Small intestine (tissue), 7 donors: Measurements from ENCODE around the gene MYH1. TPM values are rescaled to one million over a fixed set of nuclear protein-coding genes. Genes with fewer than 3 reads are reported as not detected.

Source experiments
- DNase-seq, 2 donors: peaks; one replicate each; pipeline versions ENCODE4 v3.0.0 to v3.0.0-alpha.2; 2013
- FAIRE-seq: peaks from 2 replicates; lab custom pipeline; 2012; peaks lifted over from hg19 to GRCh38; lab: Jason Lieb, UNC
- H3K27ac ChIP-seq, 3 donors: one replicate each; pipeline ENCODE4 v1.5.1; 2013; ENCODE audit warnings: low read length in 2 of 3, mild to moderate bottlenecking in 2 of 3, control low read depth in 1 of 3, inconsistent platforms in 1 of 3, low read depth in 1 of 3, moderate library complexity in 1 of 3
- H3K27me3 ChIP-seq, 3 donors: one replicate each; pipeline ENCODE4 v1.6.1; 2013; ENCODE audit warnings: low read length in 3 of 3, inconsistent platforms in 1 of 3; ENCODE audit not compliant: control insufficient read depth in 3 of 3, insufficient read depth in 3 of 3
- H3K36me3 ChIP-seq, 3 donors: one replicate each; pipeline ENCODE4 v1.6.1; 2013; ENCODE audit warnings: low read length in 3 of 3, inconsistent platforms in 1 of 3, low read depth in 1 of 3, mild to moderate bottlenecking in 1 of 3, moderate library complexity in 1 of 3; ENCODE audit not compliant: control insufficient read depth in 3 of 3, insufficient read depth in 2 of 3
- H3K4me1 ChIP-seq, 3 donors: one replicate each; pipeline ENCODE4 v1.6.1; 2013; ENCODE audit warnings: low read length in 2 of 3, inconsistent platforms in 1 of 3, low read depth in 1 of 3, mild to moderate bottlenecking in 1 of 3, moderate library complexity in 1 of 3; ENCODE audit not compliant: control insufficient read depth in 3 of 3, insufficient read depth in 2 of 3
- H3K4me3 ChIP-seq, 3 donors: one replicate each; pipeline ENCODE4 v1.5.1; 2013; ENCODE audit warnings: low read length in 3 of 3, control low read depth in 1 of 3, inconsistent platforms in 1 of 3, low read depth in 1 of 3, mild to moderate bottlenecking in 1 of 3, moderate library complexity in 1 of 3
- H3K9me3 ChIP-seq, 2 donors: one replicate each; pipeline ENCODE4 v1.6.1; 2013; ENCODE audit warnings: low read depth in 1 of 2, low read length in 1 of 2; ENCODE audit not compliant: control insufficient read depth in 2 of 2, insufficient read depth in 1 of 2
- WGBS, 3 donors: extraction: QIAGEN DNeasy Blood & Tissue Kit; methylation state at CpG; one replicate each; pipeline ENCODE4 v1.1.7; 2013; 5-methylcytosine and 5-hydroxymethylcytosine counted together
- polyA plus RNA-seq, 4 donors: library from polyadenylated mRNA; stranded (reverse) in 3 of 4; unstranded in 1 of 4; fragments of 200-250 nt in 3 of 4; fragments of 120-200 nt in 1 of 4; gene quantifications; one replicate each; pipeline versions ENCODE4 v1.2.1 to v1.2.3, GENCODE V29; 2013
- donor health status: healthy with polysubstance abuse.
- donor health status: control.
- donor health status: control.
- donor health status: Bipolar disorder and iron deficiency.
- donor health status: healthy.

Gene MYH1
- polyA plus RNA-seq, 4 donors = under 0.01 to 0.27 (median 0.13) TPM

DNA sequence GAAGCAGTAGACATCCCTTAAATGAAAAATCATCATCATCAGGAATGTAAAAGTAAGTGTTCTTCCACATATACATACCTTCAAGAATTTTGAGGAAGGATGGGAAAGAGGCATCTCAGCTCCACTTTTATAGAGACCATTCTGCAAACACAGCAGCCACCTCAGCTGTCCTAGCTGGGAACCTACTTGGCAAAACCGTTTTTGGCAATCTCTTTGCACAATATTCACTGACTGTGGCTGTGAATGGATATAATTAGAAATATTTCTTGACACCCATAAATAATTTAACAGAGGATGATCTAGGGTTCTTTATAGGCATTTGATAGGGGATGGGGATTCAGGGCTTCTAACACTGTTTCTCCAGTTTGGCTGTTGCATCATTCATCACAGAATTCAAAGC is 48.9 kb downstream of the MYH1 start, which contains the start of gene MYH4:
TSS of gene MYH4 (minus strand) at position 101 of the 400 bp plus-strand sequence. CDS start 2,814 bp downstream, outside the sequence.
- H3K4me3 ChIP-seq = no peak within 1 kb of the TSS
- no peaks in the 10 kb centered on the region for H3K4me1 ChIP-seq
- FAIRE-seq = no peak
- H3K27ac ChIP-seq = no peak within 1 kb of the TSS
- 65 to 75% (median 67%) methylated on average over 1 of the region's 1 CpG for WGBS, 3 donors
- no peak for DNase-seq
- no peaks in the 10 kb centered on the region for H3K36me3 ChIP-seq
- H3K9me3 ChIP-seq = no peaks in the 10 kb centered on the region
- no peaks in the 10 kb centered on the region for H3K27me3 ChIP-seq

DNA sequence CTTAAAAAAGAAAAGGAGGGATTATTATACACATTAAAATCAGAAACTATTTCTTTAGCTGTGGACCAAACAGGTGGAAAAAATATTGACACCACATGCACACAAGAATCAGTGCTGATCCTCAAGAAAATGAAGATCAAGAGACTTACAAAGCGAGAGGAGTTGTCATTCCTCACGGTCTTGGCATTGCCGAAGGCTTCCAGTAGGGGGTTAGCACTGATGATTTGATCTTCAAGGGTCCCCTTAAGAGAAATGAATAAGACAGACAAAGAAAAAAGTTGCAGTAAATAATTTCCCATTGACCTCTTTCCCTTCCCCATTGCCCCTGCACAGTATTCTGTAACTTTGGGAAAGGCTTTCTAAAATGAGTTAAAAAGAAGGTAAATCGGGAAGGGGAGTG is 54.9 kb downstream of the MYH1 start:
- Histone ChIP-seq H3K27ac (no peak overlapping the region), H3K36me3 (no peaks in the 10 kb centered on the region), H3K27me3 (no peaks in the 10 kb centered on the region), H3K4me1 (no peaks in the 10 kb centered on the region), H3K9me3 (no peaks in the 10 kb centered on the region), H3K4me3 (no peak overlapping the region)
- FAIRE-seq = no peak
- WGBS, 3 donors = 83 to 91% (median 90%) methylated on average over 4 of the region's 4 CpGs
- DNase-seq = no peak

DNA sequence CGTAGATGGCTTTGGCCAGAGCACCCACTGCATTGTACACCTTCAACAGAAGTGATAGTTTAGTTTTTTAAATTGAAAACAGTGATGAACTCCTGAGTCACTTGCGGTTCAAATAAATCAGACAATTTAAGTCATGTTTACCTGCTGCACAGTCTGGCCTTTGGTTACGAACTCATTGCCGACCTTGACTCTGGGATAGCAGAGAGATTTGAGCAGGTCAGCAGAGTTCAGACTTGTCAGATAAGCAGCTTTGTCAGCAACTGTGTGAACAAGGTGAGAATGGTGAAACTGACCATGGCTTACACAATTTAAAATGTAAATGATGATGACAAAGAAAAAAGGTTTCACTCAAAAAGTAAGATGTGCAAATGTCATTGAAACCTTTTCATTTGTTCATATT is 58.3 kb downstream of the MYH1 start:
- H3K27ac ChIP-seq = no peak overlapping the region
- no peak for FAIRE-seq
- WGBS, 3 donors = 63 to 77% (median 70%) methylated on average over 4 of the region's 4 CpGs
- no peaks in the 10 kb centered on the region for H3K27me3 ChIP-seq
- DNase-seq = peak in 1 of 2 donors; percentile 33
- H3K36me3 ChIP-seq = no peaks in the 10 kb centered on the region
- no peaks in the 10 kb centered on the region for H3K4me1 ChIP-seq
- H3K9me3 ChIP-seq = no peaks in the 10 kb centered on the region
- H3K4me3 ChIP-seq = no peak overlapping the region

DNA sequence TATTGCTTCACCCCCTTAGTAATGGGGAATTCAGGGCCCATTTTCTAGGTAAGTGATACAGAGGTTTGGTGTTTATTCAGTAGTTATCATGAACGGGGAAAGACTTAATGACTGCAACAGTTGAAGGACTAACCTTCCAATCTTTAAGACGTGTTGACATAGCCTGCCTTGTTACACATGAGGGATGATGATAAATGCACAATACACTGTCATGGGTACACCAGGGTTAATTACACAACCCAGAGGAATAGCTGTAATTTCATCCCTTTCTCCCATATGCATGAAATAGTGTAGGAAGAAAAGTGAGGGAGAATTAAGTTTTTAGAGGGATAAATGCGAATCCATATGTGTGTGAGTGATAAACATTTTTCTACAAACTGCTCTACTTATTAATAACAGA is 59.6 kb downstream of the MYH1 start:
- Histone ChIP-seq H3K27me3 (no peaks in the 10 kb centered on the region), H3K36me3 (no peaks in the 10 kb centered on the region), H3K9me3 (no peaks in the 10 kb centered on the region), H3K27ac (no peak overlapping the region), H3K4me3 (no peak overlapping the region), H3K4me1 (no peaks in the 10 kb centered on the region)
- FAIRE-seq (no peak), DNase-seq (peak in 1 of 2 donors; percentile 17)
- WGBS, 3 donors = 41 to 64% (median 47%) methylated on average over 3 of the region's 3 CpGs

DNA sequence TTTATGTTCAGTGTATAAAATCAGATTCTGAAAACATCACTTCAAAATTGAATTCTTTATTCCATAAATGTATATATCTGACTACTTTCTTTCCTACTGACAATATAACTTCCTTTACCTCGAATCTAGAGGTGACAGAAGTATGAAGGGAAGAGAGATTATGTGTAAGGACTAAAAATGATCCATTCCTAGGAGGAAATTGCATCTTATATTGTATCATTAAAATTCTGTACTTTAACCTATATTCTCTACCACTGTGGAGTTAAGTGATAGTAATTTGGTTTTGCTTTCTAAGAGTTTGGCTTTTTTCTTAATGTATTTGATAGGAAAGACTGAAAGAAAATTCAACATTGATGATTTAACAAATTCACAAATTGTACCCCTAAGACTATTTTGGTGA is 60.4 kb downstream of the MYH1 start:
- H3K36me3 ChIP-seq = no peaks in the 10 kb centered on the region
- no peak for DNase-seq
- no peaks in the 10 kb centered on the region for H3K27me3 ChIP-seq
- no peak overlapping the region for H3K27ac ChIP-seq
- no peak overlapping the region for H3K4me3 ChIP-seq
- no peak for FAIRE-seq
- H3K4me1 ChIP-seq = no peaks in the 10 kb centered on the region
- 5 to 37% (median 9%) methylated on average over 1 of the region's 1 CpG for WGBS, 3 donors
- H3K9me3 ChIP-seq = no peaks in the 10 kb centered on the region

DNA sequence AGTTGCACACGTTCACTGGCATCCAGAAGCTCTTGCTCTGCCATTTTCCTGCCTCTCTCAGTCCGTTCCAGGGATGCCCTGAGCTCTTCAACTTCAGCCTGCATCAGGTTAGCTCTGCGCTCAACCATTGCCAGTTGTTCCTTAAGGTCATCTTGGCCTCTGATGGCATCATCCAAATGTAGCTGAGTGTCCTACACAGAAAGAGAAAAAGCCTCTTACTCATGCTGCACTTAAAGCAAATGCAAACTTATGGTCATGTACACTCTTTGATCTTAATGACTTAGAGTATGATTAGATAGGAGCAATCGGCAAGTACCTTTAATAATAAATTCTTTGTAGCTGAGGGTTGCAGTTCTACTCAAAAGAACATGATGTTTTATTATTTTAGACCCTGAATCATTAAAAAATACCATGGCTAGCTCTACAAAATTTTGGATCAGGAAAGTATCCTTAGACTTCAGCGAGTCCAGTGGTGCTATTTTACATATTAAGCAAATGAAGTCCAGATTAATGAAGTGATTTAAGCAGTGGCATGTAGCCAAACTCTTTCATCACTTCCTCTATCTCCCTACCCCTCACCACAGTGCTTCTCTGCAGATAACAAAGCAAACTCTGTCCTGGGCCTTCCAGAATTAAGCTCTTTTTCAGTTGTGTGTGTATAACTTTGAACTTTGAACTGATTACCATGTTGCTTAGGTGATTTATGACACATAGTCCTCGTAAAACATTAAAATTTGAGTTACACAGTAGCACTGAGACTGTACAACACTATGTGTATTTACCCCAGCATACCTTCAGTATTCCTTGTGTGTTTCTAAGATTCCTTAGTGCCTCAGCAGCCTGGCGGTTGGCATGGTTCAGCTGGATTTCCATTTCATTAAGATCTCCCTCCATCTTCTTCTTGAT is 71.1 kb downstream of the MYH1 start:
- H3K36me3 ChIP-seq = no peaks in the 10 kb centered on the region
- no peak for FAIRE-seq
- no peak overlapping the region for H3K4me3 ChIP-seq
- no peaks in the 10 kb centered on the region for H3K9me3 ChIP-seq
- WGBS, 3 donors = 10 to 56% (median 24%) methylated on average over 7 of the region's 7 CpGs
- peak overlapping the region in 2 of 3 donors; percentile 3 to 11 for H3K27ac ChIP-seq
- H3K27me3 ChIP-seq = no peaks in the 10 kb centered on the region
- peak; percentile 90 for DNase-seq
- H3K4me1 ChIP-seq = peaks cover 0 to 19% (median 2%) of the 10 kb centered on the region in 3 donors

Other genes with a start within 250 kb of the MYH1 start
- gene MYH13, start 145.5 kb downstream of the MYH1 start, polyA plus RNA-seq = under 1 TPM in 2 of 4 donors, not detected in 2; 0.01 to 0.06 TPM
- 1 to 10 TPM in 1 of 4 donors, not detected in 3; 5.0 TPM for gene MYH8, start 96.6 kb downstream of the MYH1 start, polyA plus RNA-seq
- gene MYH4, start 49.0 kb downstream of the MYH1 start, polyA plus RNA-seq = under 1 TPM in 2 of 4 donors, not detected in 2; 0.01 to 0.55 TPM
- gene MYH2, start 31.1 kb upstream of the MYH1 start, polyA plus RNA-seq = under 1 TPM in 3 of 4 donors, not detected in 1; 0.12 to 0.89 (median 0.27) TPM
- 10 to 100 TPM in 3 of 4 donors, 1 to 10 TPM in 1; 2.0 to 40.0 (median 14.8) TPM for gene MYH3, start 138.8 kb upstream of the MYH1 start, polyA plus RNA-seq
- 10 to 100 TPM; 15.7 to 43.5 (median 24.8) TPM for gene SCO1, start 179.0 kb upstream of the MYH1 start, polyA plus RNA-seq
- gene ADPRM, start 179.1 kb upstream of the MYH1 start, polyA plus RNA-seq = 10 to 100 TPM in 3 of 4 donors, 1 to 10 TPM in 1; 7.2 to 21.8 (median 16.1) TPM
- gene TMEM220, start 211.5 kb upstream of the MYH1 start, polyA plus RNA-seq = 10 to 100 TPM; 12.4 to 61.3 (median 43.5) TPM